Measurements from ENCODE around the gene SMIM12.

SMIM12 gene

GRCh38 chr1:34876406-34876805 is 16.9 kb upstream of the SMIM12 start:
- no peak overlapping the region for H3K4me3 ChIP-seq (ENCODE audit: low read length)
- no peak for TF ChIP-seq CTCF (conservative IDR thresholded peaks at IDR 0.05; ENCODE audit: low read depth, low read length)

DNA sequence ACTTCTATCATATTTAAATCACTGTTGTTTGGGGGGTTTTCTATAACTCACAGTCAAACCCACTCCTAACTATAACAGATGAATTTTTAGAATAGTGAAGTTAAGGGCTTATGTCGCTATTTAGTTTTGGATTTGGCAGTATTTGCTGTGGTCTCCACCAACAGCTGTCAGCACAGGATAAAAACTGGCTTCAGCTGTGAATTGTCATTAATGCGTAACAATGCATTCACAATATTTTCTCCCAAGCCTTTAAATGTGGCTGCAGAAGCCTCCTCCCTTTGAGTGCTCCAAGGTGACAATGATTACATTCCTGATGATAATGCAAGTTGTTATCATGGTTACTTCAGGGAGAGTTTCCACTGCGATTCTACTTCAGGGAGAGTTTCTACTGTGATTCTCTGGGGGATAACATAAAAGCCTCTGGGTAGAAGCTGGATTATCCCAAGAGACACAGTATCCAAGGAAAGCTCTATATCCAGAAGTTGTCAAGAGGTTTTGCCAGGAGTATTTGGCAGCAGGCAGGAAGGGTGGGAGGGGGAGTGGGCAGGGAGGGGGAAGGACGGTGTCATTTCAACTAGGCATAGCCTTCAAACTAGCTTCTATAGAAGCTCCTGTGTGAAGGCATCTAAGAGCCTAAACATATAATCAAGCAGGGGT is 14.9 kb upstream of the SMIM12 start:
- no peak overlapping the region for H3K4me3 ChIP-seq (ENCODE audit: low read length)
- no peak for TF ChIP-seq CTCF (conservative IDR thresholded peaks at IDR 0.05; ENCODE audit: low read depth, low read length)
- DNase-seq (ENCODE audit: low read depth), result no peak

More at GRCh38 chr1:34876406-34876805, 16.9 kb upstream of the SMIM12 start:
- no peak for DNase-seq (ENCODE audit: low read depth)

GRCh38 chr1:34872133-34872503 is 12.6 kb upstream of the SMIM12 start:
- no peak for TF ChIP-seq CTCF (conservative IDR thresholded peaks at IDR 0.05; ENCODE audit: low read depth, low read length)
- no peak for DNase-seq (ENCODE audit: low read depth)
- H3K4me3 ChIP-seq (ENCODE audit: low read length), result no peak overlapping the region

DNA sequence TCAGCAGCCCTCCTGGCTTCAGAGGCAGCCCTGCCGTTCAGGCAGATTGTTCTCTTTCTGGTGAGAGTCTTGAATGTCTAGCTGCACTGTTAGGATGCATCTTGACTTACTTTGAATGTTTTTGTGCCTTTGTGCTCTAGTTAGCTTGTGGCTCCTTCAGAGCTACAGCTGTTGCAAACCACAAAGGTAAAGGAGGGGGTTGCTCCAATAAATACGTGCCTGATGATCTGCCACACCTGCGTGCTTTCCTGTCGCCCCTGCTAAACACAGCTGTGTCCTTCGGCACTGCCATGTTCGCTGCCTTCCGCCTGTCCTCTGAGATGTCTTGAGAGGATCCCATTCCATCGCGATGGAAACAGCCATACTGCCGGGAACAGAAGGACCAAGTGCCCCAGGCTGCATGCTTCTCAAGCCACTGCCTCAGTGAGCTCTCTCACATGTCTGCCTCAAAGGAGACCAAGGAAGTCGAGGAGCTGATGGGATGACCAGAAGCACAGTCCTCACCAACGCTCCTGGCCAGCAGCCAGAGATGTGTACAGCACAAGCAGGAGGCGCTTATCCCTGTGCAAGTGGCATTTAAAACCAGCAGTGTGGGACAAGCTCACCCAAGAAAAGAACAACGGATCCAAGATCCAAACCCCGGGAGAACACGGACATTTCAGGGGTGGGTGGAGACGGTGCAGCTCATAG is 12.0 kb upstream of the SMIM12 start:
- TF ChIP-seq CTCF (conservative IDR thresholded peaks at IDR 0.05; ENCODE audit: low read depth, low read length), result no peak
- no peak overlapping the region for H3K4me3 ChIP-seq (ENCODE audit: low read length)
- DNase-seq (ENCODE audit: low read depth), result no peak

GRCh38 chr1:34870395-34870794 is 10.8 kb upstream of the SMIM12 start:
- no peak for TF ChIP-seq CTCF (conservative IDR thresholded peaks at IDR 0.05; ENCODE audit: low read depth, low read length)
- no peak for DNase-seq (ENCODE audit: low read depth)
- H3K4me3 ChIP-seq (ENCODE audit: low read length), result no peak overlapping the region

DNA sequence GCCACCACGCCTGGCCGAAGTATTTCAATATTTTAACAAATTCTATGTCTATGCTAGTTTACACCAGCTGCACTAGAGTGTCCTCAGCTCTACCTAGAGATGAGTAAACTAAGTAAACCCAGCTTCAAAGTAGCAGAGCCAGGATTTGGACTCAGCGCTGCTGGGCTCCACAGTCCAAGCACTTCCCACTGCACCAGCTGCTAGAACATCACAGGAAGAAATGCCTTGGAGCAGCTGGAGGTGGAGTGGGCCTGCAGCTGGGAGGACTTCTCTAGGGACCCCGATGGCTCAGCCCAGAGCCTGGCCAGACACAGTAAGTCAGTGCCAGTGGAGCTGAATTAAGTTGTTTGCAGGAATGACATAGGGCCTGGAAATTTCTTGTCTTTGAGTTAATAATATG is 10.2 kb upstream of the SMIM12 start:
- no peak for TF ChIP-seq CTCF (conservative IDR thresholded peaks at IDR 0.05; ENCODE audit: low read depth, low read length)
- no peak for DNase-seq (ENCODE audit: low read depth)
- H3K4me3 ChIP-seq (ENCODE audit: low read length), result no peak overlapping the region

Data from retinal pigment epithelial cell (primary cell).